BJ (cell line): ENCODE data around the gene DGKZ. TPM values are rescaled to one million over a fixed set of nuclear protein-coding genes. Genes with fewer than 3 reads are reported as not detected.
A peak's percentile ranks its signal among the peaks of the same experiment; 100 is the strongest.

Experiments
- CTCF ChIA-PET: fragments of 350-600 bp; formaldehyde crosslinking; extraction: SDS; loops from one replicate; lab custom pipeline; 2021; ENCODE audit warnings: antibody characterized with exemption, inconsistent platforms; lab: Yijun Ruan, JAX
- POLR2A ChIA-PET: fragments of 300-600 bp; sonication (Branson Sonifier 250); formaldehyde crosslinking; extraction: SDS; loops from one replicate; lab custom pipeline; 2021; ENCODE audit warnings: antibody characterized with exemption; lab: Charles Lee
- DNase-seq: peaks from one replicate; pipeline ENCODE4 v3.0.0-alpha.2; 2011; ENCODE audit warnings: low read depth
- H3K27me3 ChIP-seq: 2 replicates; pipeline ENCODE4 v1.6.0; 2011; ENCODE audit warnings: low read length; ENCODE audit not compliant: control insufficient read depth, insufficient read depth
- H3K36me3 ChIP-seq: 2 replicates; pipeline ENCODE4 v1.5.1; 2011; ENCODE audit warnings: low read length; ENCODE audit not compliant: control insufficient read depth, insufficient read depth
- H3K4me3 ChIP-seq: 2 replicates; pipeline ENCODE4 v1.5.1; 2011; ENCODE audit warnings: low read depth, mild to moderate bottlenecking, control low read depth, low read length
- polyA plus RNA-seq: library from polyadenylated mRNA; depleted of rRNA; stranded (reverse); fragments of >200 nt; gene quantifications from 2 replicates; pipeline ENCODE4 v1.2.3, GENCODE V29; 2011
- TF ChIP-seq, protein P1 (sequence below): IDR thresholded peaks from 2 replicates; pipeline ENCODE4 v1.5.1; 2011; ENCODE audit warnings: low read depth, mild to moderate bottlenecking, control low read depth, inconsistent platforms, low read length, moderate library complexity; ENCODE audit not compliant: insufficient read depth

The DGKZ gene
- polyA plus RNA-seq, 1 experiment: 31.7 TPM

DNA sequence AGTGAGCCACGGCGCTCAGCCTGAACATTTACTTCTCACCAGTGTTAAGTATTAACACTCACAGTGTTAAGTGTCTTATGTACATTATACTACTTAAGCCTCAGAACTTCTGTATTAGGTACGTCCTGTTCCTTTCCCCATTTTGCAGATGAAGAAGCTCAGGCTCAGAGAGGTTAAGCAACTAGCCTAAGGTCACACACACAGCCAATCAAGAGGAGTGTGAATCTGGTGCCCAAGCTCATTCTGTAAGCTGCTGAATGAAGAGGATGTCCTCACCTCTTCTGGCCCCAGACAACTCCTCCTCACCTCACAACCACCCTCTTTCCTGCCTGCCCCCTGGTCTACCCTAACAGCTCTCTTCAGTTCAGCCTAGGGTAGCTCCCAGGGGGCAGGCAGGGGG is 39.9 kb upstream of the DGKZ start:
- H3K4me3 ChIP-seq: no peak overlapping the region
- H3K36me3 ChIP-seq: peaks cover 51% of the 10 kb centered on the region
- H3K27me3 ChIP-seq: no peaks in the 10 kb centered on the region
- TF ChIP-seq, protein P1, sequence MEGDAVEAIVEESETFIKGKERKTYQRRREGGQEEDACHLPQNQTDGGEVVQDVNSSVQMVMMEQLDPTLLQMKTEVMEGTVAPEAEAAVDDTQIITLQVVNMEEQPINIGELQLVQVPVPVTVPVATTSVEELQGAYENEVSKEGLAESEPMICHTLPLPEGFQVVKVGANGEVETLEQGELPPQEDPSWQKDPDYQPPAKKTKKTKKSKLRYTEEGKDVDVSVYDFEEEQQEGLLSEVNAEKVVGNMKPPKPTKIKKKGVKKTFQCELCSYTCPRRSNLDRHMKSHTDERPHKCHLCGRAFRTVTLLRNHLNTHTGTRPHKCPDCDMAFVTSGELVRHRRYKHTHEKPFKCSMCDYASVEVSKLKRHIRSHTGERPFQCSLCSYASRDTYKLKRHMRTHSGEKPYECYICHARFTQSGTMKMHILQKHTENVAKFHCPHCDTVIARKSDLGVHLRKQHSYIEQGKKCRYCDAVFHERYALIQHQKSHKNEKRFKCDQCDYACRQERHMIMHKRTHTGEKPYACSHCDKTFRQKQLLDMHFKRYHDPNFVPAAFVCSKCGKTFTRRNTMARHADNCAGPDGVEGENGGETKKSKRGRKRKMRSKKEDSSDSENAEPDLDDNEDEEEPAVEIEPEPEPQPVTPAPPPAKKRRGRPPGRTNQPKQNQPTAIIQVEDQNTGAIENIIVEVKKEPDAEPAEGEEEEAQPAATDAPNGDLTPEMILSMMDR: no peak
- CTCF ChIA-PET: interaction anchor here (1.0 to 18.7 kb wide), 11 partner anchors 9 to 434 kb away, joined by 4 to 341 read pairs (median 12); partner anchors contain the start of gene CREB3L1
- no peak for DNase-seq
- POLR2A ChIA-PET: interaction anchor here (1.0 kb wide), 1 partner anchor 68 kb away, joined by 3 read pairs; no protein-coding TSS in a partner anchor

DNA sequence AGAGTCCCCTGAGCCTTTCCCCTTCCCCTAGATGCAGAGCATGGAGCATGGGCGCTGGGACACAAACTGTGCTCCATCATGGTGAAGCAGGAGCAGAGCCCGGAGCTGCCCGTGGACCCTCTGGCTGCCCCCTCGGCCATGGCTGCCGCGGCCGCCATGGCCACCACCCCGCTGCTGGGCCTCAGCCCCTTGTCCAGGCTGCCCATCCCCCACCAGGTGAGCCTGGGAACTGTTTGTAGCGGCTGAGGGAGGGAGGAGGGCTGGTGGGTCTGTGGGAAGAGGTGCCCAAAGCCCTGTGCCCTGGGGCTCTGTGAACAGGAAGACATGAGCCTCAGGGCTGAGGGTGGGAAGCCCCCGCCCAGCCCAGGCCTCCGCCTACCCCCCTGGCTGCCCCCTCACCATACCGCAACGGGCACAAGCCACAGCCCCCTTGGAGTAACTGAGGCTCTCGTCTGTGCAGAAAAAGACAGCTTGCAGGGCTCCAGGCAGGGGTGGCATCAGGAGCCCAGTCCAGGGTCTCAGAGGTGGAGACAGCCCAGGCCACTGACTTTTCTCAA is 39.4 kb upstream of the DGKZ start:
- Histone ChIP-seq H3K27me3 (no peaks in the 10 kb centered on the region), H3K4me3 (no peak overlapping the region), H3K36me3 (peaks cover 55% of the 10 kb centered on the region)
- DNase-seq: no peak
- TF ChIP-seq, protein P1: no peak
- ChIA-PET POLR2A (interaction anchor here (1.0 kb wide), 1 partner anchor 68 kb away, joined by 3 read pairs; no protein-coding TSS in a partner anchor), CTCF (interaction anchor here (0.8 to 18.7 kb wide), 12 partner anchors 8 to 435 kb away, joined by 4 to 341 read pairs (median 9); partner anchors contain the start of gene CREB3L1)

DNA sequence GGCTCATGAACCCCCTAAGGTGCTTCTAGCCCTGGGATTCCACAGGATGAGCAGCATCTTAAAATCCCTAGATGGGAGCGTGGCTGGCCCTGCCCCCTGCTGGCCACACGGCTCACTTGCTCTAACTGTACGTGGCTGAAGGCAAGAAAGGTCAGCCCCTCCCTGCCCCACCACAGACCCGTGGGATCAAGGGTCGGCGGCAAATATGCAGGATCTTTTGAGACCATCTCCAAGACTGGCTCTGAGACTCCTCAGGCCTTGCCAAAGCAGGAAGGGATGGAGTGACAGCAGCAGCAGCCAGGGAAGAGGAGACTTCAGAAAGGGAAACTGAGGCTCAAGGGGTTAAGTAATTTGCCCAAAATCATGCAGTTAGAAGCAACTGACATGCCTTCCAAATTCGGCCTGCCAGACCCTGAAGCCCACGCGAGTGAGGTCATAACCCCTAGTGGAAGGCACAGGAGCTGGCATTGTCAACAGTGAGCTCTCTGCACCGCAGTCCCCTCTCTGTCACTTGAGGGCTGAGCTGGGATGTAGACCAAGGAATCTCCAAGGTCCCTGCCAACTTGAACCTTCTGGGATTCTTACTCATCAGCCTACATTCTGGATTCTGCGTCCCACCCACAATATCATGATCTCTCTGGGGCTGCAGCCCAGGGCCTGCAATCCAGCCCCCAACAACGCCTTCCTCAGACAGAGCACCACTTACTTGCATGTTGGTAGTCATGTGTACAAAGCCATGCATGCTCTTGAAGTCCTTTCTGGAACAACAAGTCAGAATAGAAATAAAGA is 38.4 kb upstream of the DGKZ start:
- ChIA-PET CTCF (interaction anchor here (0.7 to 18.7 kb wide), 18 partner anchors 9 to 190 kb away, joined by 3 to 341 read pairs (median 4); partner anchors contain the start of genes CREB3L1 and DGKZ), POLR2A (no interaction called here)
- no peak for DNase-seq
- no peak overlapping the region for H3K4me3 ChIP-seq
- TF ChIP-seq, protein P1: peak; percentile 91
- no peaks in the 10 kb centered on the region for H3K27me3 ChIP-seq
- H3K36me3 ChIP-seq: peaks cover 56% of the 10 kb centered on the region

GRCh38 chr11:46309814-46310259 is 37.4 kb upstream of the DGKZ start:
- ChIA-PET CTCF (interaction anchor here (0.8 to 18.7 kb wide), 13 partner anchors 9 to 437 kb away, joined by 3 to 341 read pairs (median 7); partner anchors contain the start of genes CREB3L1 and DGKZ), POLR2A (no interaction called here)
- TF ChIP-seq, protein P1: no peak
- no peaks in the 10 kb centered on the region for H3K27me3 ChIP-seq
- H3K4me3 ChIP-seq: no peak overlapping the region
- DNase-seq: no peak
- peaks cover 55% of the 10 kb centered on the region for H3K36me3 ChIP-seq
